ENCODE results near the gene BACH2. TPM values are rescaled to one million over a fixed set of nuclear protein-coding genes. Genes with fewer than 3 reads are reported as not detected.

Gene BACH2
- polyA plus RNA-seq, 4 donors, result 9.7 to 12.2 (median 10.3) TPM

DNA sequence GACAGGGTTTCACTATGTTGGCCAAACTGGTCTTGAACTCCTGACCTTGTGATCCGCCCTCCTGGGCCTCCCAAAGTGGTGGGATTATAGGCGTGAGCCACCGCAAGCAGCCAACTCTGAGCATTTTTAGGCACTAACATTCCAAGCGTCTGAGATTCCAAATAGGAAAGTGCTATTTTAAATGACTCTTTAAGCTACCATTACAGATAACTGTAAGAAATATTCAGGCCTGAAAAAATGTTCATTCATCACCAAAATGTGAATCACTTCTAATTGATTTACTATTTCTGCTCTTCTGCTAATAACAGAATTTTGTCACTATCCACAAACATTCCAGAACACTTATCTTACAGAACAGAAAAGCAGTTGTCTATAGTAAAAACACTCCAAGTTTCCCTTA lies 106.5 kb downstream of the BACH2 start:
- DNase-seq (ENCODE audit: low read depth in 4 of 4, low spot score in 3 of 4), result no peak

DNA sequence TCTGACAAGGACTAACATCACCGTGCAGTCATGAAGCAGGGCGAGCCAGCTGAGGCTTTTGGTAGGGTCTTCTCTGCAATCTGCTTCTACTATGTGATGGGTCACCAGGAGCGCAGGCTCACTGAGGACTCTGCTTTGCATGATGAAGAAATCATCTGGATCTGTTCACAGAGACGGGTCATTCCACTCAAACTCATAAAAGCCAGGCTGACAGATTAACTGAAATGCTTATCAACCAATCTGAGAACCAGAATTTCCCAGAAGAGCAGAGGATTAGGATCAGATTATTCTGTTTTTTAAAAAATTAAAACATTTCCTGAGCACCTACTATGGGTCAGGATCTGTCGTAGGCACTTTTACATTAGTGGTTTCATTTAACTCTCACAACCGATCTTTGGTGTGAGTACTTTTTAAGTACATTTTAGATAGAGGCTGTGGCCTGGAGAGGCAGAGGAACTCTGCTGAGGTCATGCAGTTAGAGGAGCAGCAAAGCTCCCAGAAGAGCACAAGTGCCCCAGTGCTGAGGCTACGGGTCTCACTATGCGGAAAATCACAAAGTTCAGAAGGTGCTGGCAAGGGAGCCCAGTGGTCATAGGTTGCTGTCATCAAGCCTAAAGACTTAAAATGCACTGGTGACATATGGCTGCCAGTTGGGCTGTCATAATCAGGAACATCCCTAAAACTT lies 109.1 kb downstream of the BACH2 start:
- no peak for DNase-seq (ENCODE audit: low read depth in 4 of 4, low spot score in 3 of 4)

DNA sequence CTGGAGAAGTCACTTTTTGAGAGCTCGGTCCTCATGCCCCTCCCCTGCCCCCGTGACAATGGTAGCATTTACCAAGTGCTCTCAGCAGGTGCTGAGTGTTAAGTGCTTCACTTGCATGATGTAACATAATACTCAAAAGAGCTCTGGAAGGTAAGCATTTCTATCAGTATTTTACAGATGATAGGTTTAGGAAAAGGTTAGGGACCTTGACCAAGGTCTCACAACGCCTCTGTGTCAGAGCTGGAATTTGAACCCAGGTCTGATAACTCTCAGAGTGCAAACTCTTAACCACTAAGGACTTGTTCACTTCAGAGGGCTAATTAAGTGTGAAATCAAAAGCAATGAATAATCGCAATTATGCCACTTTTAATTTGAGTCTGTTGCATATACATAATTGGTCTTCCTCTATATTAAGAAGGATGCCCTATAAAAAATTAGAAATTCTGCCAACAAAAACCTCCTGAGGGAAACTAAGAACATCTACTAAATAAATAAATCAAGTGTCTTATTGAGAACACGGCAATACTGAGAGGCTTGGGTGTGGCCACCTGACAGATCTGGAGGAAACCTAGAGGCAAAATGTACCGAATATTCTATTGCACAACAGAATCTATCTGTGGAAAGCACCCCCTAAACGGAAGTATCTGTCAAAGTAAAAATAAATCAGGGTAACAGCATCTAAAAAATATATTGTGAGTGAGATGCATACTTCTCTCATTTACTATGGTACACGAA lies 109.8 kb downstream of the BACH2 start:
- DNase-seq (ENCODE audit: low read depth in 4 of 4, low spot score in 3 of 4), result no peak

DNA sequence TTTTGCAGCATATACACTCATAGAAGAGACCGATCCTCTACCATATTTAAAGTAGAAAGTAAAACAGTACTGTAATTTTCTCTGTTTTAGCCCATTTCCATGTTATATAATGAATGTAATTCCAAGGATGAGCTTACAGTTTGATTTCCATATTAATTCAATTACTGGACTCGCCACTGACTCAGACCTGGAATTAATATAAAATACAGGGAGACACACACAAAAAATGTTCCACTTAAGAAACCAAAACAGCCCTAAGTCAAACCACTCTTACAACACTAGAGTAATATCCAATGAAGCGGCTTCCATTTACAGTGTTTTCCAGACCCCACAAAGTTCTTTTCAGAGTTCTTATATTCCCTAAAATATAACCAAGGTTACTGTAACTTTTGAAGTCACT lies 110.6 kb downstream of the BACH2 start:
- DNase-seq (ENCODE audit: low read depth in 4 of 4, low spot score in 3 of 4), result no peak

DNA sequence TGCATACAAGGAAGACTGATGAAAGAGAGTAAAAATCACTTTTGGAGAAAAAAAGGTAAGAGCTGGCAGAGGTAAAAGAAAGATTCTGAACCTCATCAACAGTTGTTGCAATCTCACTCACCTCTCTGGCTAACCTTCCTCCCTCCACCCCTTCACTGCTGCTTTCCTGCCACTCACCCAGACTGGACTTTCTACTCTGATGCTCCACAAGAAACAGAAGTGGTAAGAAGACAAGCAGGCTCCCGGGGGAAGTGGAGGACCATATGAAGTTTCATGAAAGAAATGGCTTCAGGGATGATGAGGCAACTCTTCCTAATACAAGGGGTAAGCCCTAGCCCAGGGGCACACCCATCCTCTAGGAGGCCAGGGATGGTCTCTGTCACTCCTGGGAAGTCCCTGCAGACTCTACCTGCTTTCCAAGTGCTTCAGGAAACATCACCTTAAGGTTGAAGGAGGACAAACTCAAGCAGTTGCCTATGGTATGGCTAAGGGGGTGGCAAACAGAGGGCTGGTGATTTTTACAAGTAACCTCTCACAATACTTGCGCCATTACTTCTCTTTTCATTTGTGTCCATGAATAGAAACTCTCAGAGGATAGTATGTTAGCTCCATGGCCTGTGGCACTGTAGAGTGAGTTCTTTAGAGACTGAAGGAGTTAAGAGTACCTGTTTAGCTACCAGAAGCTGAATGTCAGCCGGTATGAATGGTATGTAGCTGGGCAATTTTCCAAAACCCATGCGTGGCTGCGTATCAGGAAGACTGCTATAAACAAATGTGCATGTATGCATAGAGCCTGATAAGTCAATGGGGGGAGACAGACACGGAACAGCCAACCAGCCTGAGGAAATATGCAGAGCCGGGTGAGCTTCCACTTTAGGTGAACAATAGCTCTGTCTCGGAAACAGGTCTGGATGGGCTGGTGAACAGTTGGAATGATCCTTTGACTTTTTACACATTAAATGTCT lies 112.0 kb downstream of the BACH2 start:
- peak in 2 of 4 donors; percentile 40 to 46 for DNase-seq (ENCODE audit: low read depth in 4 of 4, low spot score in 3 of 4)

DNA sequence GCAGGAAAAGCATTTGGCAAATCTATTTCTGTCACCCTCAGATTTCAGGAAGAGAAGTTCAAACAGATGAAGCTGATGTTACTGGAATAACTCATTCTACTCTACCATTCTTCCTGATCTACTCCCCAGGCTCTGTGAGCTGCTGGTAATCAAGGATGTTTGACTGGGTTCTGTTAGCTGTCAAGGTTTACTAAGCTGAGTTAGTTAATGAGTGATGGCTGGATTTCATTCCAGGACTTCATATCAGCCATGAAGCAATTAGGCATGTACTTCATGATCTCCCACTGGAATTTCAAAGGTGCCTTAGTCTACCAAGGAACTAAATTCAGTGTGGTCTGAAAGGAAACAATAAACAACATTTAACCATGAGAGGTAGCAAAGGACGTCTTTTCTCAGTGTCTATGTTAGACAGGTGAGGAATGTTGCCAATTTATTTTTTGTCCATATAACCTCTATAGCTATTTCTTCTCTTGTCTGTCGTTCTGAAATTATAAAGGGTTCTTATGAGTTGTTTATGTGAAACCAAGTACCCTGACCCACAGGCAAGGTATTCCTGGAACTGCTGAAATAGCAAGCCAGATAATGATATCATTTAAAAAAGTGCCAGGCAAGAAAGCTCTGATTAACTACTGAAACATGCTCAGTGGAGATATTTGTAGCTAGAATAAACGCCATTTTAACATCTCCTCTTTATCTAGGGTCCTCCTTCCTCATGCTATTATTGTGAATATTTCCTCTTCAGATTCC lies 112.9 kb downstream of the BACH2 start:
- no peak for DNase-seq (ENCODE audit: low read depth in 4 of 4, low spot score in 3 of 4)

DNA sequence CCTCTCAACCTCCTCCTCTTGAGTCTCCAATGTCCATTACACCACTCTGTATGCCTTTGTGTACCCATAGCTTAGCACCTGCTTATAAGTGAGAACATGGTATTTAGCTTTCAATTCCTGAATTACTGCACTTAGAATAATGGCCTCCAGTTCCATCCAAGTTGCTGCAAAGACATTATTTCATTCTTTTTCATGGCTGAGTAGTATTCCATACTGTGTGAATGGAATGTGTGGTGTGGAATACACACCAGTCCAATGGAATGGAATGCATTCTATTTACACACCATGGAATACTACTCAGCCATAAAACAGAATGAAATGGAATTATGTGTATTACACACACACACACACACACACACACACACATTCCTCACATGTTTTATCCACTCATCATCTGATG lies 116.1 kb downstream of the BACH2 start:
- no peak for DNase-seq (ENCODE audit: low read depth in 4 of 4, low spot score in 3 of 4)

- DNase-seq (ENCODE audit: low read depth in 4 of 4, low spot score in 3 of 4), result no peak
Observed at GRCh38 chr6:90179190-90180169, 117.2 kb downstream of the BACH2 start.

- no peak for DNase-seq (ENCODE audit: low read depth in 4 of 4, low spot score in 3 of 4)
Observed at GRCh38 chr6:90178384-90178855, 118.2 kb downstream of the BACH2 start.

DNA sequence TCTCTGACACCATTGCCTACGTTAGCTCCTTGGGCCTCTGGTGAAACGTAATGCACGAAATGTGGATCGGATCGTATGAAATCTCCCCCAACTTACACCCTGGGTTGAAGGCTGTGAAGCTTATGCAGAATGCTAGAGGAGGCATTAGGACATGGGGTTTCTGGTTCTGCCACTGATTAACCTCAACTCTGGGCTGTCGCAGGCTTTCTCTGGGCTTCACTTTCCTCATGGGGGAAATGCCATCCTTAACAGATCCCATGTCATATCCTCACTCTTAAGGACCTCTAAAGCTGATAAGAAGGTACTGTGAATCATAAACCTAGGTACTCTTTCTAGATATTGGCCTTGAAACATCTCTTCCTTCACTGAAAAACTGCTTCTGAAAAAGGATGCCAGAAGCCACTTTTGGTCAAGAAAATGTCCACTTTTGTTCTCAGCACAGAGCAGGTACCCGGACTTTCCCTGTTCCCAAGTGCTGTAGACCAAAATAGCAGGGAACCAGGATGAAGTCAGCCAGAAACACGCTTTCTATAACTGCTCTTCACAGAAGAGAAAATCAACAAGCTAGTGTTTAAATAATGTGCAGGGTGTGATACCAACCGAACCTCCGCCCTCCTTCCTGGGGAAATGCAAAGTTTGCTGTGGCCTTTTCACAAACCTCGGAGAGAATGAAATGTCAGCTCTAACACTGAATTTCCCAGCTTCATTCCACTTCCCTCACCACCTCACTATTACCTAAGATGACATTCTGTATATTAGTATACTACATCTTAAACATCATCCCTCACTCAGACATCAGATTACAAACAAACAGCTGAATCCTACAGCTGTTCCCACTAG lies 118.9 kb downstream of the BACH2 start:
- DNase-seq (ENCODE audit: low read depth in 4 of 4, low spot score in 3 of 4), result no peak

- no peak for DNase-seq (ENCODE audit: low read depth in 4 of 4, low spot score in 3 of 4)
Observed at GRCh38 chr6:90175627-90176538, 120.8 kb downstream of the BACH2 start.

GRCh38 chr6:90173262-90173925 lies 123.2 kb downstream of the BACH2 start:
- DNase-seq (ENCODE audit: low read depth in 4 of 4, low spot score in 3 of 4), result no peak

DNA sequence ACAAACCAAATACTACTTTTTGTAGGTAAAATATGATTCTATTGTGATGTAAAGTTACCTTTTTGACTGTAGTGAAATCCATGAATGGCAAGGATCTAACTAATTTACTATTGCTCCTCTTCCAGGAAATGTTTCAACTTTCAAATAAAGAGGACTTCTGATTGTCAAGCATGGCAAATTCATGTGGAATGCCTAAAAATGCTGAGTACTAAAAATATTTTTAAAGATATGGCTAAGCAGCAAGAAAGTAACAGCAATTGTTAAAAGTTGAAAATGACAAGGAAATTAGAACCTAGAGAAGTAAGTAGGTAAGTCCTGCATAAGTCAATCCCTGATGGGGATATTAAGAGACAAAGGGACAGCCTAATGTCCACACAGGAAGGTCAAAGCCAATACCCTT lies 126.0 kb downstream of the BACH2 start:
- DNase-seq (ENCODE audit: low read depth in 4 of 4, low spot score in 3 of 4), result no peak

- DNase-seq (ENCODE audit: low read depth in 4 of 4, low spot score in 3 of 4), result no peak
Observed at GRCh38 chr6:90169374-90169773, 127.3 kb downstream of the BACH2 start.

- no peak for DNase-seq (ENCODE audit: low read depth in 4 of 4, low spot score in 3 of 4)
Observed at GRCh38 chr6:90168693-90169131, 127.9 kb downstream of the BACH2 start.

DNA sequence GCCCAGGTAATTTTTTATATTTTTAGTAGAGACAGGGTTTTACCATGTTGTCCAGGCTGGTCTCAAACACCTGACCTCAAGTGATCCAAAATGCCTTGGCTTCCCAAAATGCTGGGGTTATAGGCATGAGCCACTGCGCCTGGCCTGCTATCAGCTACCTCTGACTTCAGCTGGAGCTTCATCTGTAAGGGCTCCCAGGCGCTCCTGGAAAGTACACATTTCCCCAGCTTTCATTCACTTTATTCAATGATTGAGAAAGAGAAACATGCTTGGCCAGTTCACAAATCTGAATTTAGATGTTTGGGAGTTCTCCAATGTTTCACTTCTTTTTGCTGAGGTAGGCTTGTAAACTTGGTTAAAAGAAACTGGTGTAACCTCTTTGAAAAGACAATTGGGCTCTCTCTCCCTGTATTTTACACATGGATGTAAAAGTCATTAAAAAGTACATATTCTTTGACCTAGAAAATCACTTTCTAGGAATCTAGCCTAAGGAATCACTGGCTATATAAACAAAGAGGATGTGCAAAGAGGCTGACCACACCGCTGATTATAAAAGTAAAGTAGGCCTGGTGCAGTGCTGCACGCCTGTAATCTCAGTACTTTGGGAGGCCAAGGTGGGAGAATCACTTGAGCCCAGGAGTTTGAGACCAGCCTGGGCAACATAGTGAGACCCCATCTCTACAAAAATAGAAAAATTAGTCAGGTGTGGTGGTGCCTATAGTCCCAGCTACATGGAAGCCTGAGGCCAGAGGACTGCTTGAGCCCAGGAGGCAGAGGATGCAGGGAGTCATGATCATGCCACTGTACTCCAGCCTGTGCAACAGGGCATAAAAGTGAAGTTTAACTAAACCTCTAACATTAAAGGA lies 128.9 kb downstream of the BACH2 start:
- DNase-seq (ENCODE audit: low read depth in 4 of 4, low spot score in 3 of 4), result no peak

Data from right renal pelvis (tissue), 4 donors.